Globus pallidus (tissue), 1 donor: ENCODE results near the gene ANO3.

Experiments used
- DNase-seq: peaks from one replicate; pipeline ENCODE4 v3.0.0-alpha.2; 2015; ENCODE audit warnings: low spot score

Gene ANO3

GRCh38 chr11:26359055-26359454 lies 27.1 kb downstream of the ANO3 start:
- no peak for DNase-seq

DNA sequence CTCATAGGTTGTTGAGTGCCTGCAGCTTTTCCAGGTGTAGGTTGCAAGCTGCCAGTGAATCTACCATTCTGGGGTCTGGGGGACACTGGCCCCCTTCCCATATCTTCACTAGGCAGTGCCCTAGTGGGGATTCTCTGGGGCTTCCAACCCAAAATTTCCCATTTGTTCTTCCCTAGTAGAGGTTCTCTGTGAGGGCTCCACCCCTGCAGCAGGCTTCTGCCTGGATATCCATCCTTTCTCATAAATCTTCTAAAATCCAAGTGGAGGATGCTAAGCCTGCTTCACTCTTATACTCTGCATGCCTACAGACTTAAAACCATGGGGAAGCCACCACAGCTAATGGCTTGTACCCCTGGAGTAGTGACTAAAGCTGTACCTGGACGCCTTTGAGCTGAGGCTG lies 33.4 kb downstream of the ANO3 start:
- no peak for DNase-seq

GRCh38 chr11:26377619-26378018 lies 45.7 kb downstream of the ANO3 start:
- no peak for DNase-seq

DNA sequence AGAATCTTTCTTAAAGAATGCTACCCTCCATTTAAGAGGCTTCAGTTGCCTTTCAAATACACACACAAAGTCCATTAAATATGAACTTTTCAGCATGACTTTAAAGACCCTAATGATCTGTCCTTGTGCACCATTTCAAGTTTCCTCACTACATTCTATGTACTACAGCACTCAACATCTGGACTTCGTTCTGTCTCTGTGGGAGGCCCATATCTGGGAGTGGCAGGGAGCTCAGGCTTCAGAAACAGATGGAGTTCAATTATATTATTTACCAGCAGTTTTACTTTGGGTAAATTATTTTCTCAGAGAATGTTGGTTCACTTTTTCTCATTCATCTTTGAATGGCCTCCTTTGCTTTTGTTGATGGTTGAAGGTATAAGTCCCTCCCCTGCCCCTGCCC lies 67.4 kb downstream of the ANO3 start:
- no peak for DNase-seq

DNA sequence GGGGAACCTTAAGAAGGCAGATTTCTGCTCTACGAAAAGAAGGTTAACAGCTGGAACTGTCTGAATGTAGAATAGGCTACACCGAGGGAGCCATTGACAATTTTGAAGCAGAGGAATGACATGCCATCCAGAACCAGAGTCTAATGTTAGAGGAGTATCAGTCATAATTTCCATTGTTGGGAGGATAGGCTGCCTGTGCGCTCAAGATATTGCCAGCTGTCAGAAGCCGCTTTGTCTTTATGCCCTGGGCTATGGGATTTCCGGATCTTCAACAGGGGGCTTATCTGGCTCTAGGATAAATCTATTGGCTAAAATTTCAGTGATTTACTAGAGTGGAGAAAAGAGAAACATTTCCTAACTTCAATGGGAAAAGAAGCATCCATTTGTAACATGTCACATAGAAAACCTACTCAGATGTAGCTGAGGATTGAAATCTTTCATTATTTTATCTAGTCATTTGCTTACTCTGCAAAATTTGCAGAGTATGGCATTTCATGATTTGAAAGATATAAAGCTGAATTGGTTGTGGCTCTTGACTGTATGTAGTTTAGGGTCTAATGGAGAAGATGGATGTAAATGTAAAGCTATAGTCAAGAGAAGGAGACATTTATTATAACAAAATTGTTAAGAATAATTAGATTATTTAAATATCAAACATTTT lies 78.9 kb downstream of the ANO3 start:
- no peak for DNase-seq

GRCh38 chr11:26412955-26413354 lies 81.0 kb downstream of the ANO3 start:
- no peak for DNase-seq

- no peak for DNase-seq
These were observed 86.5 kb downstream of the ANO3 start for GRCh38 chr11:26418386-26418912.

DNA sequence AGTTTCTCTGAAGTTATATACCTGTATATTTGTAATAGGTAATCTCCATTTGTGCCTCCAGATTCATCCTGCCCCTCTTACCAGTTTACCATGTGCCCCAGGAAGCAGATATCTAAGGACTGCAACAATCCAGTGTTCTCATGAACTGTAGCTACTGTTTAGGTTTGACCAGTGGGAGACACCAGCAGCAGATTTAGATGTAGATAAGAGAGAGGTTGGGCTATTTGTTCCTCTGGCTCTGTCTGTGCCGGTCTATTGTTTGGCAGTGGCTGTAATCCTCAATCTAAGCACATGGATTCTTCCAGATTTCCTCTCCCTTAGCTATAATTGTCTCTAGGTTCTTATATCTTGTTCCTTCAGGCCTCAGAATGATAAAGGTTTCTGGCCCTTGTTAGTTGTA lies 88.4 kb downstream of the ANO3 start:
- DNase-seq = no peak

DNA sequence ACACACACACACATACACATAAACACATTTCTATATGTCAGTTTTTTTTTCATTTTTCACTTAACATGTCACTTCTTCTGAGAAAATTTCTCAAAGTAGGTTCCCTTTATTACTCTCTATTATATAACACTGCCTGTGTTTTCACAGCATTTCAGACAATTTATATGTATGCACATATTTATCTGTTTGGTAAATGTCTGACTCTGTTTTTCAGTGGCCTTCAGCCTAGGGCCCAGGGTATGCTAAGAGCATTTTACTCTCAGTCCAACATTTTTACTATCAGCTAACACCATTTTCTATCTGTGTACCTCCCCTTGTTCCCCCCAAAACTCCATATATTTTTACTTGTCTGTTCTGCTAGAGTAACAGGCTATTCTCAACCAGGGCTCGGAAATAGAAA lies 92.3 kb downstream of the ANO3 start:
- no peak for DNase-seq

GRCh38 chr11:26439854-26440253 lies 107.9 kb downstream of the ANO3 start:
- no peak for DNase-seq

- no peak for DNase-seq
These were observed 110.2 kb downstream of the ANO3 start for GRCh38 chr11:26442131-26442530.

- no peak for DNase-seq
These were observed 111.7 kb downstream of the ANO3 start for GRCh38 chr11:26443617-26444016.

DNA sequence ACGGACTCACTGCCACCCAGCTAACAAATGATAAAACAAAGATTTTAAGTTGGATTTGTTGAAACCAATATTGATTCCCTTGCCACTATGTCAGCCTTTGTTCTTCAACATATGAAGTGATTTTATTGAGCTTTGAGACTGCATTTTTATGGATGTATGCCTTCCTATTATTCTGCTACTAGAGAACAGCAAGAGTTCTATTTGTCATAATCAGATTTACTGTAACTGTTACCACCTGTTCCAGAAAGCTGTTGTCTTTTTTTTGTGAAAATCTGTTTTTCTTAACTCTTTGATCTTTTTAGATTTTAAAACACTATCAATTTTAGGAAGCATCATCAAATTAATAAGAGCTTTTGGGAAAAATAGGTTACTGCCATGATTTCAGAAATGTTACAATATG lies 125.7 kb downstream of the ANO3 start:
- no peak for DNase-seq

DNA sequence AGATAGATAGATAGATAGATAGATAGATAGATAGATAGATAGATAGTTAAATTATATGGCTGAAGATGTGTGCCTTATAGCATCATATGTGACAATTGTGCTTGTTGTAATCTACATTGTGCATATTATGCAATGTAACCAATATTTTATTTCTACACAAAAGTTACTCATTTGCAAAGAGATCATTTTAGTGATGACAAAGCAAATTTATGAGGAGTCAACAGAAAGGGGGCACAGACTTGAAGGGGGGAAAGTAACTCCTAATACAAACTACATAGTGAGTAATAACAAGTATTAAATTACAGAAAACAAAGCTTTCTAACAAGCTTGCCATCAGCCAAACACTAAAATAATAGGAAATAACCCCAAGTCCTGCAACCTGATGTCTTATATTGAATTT lies 133.3 kb downstream of the ANO3 start:
- DNase-seq = no peak

DNA sequence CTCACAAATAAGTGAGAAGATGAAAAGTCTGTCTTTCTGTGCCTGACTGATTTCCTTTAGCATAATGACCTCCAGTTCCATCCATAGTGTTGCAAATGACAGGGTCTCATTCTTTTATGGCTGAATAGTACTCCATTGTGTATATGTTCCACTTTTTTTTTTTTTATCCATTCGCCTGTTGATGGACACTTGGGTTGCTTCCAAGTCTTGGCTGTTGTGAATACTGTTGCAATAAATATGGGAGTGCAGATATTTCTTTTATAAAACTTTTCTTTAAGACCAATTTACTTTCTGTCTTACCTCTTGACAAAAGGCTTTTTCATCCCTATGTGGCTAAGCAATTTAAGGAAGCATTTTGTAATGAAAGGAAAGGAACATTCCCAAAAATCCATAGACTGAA lies 135.6 kb downstream of the ANO3 start:
- DNase-seq = no peak

DNA sequence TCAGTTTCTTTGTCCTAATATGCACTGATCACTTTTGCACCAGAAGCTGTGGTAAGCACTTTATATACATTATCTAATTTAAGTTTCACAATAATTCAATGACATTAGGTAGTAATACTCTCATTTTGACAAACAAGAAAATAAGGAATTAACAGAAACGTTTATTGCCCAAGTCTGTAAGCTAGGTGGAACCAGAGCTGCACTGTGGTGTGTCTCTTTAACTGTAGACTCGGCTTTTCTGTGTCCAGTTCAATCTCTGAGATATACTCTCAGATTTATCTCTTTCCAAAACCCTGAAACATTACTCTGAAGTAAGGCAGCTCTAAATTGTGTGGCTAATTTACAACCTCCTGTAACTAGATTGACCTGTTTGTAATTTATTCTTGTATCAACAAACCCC lies 139.1 kb downstream of the ANO3 start:
- no peak for DNase-seq

DNA sequence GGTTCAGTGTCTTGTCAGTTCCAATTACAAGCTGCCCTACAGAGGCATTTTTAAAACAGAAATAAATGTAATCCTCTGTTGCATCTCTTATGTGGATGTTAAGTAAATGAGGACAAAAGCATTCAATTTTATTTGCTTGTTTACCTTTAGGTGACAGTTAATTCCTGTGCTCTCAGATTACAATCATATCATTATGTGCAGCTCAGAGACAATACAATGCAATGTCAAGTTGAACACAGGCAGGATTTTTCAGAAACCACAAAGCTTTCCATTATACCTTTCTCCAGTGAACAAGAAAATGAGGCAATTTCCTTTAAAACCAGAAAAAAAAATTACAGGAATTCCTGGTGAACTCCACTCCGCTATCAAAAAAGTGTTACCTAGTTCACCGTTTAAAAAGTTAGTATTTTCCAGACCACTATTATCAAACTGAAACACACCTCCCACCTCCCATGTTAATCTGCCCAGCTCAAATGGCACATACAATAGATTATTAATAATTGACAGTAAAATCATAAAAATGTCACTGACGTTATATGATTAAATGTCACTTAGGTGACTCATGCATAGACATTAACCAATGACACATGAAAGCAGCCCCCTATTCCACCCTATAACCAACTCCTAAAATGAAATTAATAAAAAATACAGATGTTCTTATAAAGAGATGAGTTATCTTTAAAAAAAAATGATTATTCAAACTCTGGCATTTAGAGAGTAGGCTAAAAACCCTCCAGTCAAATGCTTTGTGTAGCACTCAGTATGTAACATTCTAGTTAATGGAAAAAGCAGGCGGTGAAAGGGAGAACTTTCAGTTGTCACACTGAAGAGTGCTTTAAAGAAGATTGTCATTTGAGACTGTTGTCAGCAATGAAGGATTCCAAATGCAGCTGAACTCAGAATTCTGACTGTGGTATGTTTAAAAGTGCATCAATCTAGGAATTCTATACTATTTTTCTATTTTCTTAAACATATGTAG lies 141.6 kb downstream of the ANO3 start:
- no peak for DNase-seq

- no peak for DNase-seq
These were observed 142.5 kb downstream of the ANO3 start for GRCh38 chr11:26474401-26474800.

DNA sequence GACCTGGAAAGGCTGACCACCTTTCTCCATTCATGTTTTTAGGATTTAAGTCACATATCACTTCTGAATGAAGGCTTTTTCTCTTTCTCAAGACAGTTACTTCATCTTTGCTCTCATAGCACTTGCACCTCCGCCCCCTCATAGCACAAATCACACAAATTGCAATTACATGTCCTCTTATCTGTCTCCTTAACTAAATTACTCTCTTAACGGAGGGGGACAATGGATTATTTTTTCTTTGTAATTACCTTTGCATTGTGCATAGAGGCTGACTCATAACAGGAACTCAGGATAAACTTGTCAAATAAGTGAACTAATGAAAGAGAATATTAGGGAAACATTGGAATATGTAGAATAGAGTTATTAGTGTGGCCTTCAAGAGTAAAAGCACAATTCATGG lies 145.5 kb downstream of the ANO3 start:
- DNase-seq = no peak

DNA sequence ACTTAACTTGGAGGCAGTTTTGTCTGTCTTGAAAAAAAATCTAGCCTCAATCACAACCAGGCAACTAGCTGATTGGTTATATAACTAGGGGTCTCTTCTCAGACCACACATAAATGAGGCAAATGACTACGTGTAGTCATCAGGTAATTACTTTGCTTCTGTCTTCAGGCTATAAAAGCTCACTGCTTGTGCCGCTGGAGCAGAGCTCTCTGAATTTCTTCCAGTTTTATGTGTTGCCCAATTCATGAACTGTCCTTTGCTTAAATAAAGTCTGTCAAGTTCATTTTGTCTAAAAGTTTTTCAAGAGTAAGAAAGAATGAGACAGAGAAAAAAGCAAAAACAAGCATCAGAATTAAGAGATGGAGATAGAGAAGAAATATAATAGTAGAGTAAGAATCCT lies 146.8 kb downstream of the ANO3 start:
- no peak for DNase-seq

DNA sequence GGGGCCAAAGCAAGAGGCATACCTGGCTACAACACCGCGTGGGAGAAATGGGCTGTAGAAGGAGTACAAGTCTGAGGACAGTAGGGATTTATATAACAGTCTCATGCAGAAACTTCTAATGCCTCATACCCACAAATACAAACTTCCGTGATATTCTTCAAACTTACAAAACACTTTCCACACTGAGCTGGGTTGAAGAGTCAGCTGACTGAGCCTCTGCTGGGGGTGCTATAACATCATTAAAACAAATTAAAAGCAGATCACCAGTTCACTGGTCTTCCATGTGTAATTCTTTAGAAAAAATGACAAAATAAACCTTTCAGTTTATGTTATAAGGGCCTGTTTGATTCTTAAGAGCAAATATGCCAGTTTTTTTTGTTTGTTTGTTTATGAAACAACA lies 148.1 kb downstream of the ANO3 start:
- DNase-seq = no peak

DNA sequence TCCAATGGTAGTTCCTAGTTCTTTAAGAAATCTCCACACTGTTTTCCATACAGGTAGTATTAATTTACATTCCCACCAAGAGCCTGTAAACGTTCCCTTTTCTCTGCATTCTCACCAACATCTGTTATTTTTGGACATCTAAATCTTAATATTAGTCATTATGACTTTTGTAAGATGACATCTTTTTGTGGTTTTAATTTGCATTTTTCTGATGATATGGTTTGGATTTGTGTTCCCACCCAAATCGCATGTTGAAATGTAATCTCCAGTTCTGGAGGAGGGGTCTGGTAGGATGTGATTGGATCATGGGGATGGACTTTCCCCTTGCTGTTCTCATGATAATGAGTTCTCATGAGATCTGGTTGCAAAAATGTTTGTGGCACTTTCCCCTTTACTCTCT lies 151.2 kb downstream of the ANO3 start:
- DNase-seq = no peak

DNA sequence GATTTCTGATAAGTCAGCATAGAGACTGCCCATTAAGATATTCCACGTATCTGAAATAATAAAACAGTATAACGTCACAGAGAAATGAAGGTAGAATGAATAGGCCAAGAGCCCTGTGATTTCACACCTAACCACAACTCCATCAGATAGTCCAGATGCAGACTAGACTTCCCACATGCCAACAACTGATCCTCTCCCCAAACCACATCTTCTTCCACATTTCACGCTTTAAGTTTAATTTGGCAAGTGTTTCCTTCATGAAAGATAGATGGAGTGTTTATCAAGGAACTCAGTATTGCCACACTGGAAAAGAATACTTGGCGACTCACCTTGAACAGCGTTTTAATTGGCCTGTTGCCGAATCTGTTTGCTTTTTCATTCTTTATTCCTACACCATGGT lies 158.6 kb downstream of the ANO3 start:
- DNase-seq = no peak
